Heart left ventricle (tissue), 13 donors: ENCODE data around the gene MUCL1.

Source experiments
- CTCF ChIP-seq, 12 donors: fragments of 200-600 bp; sonication (generic) in 4 of 12; IDR thresholded peaks; one replicate each; pipeline versions ENCODE4 v1.5.0 to v1.8.0; 2018 to 2022; ENCODE audit warnings: antibody characterized with exemption in 12 of 12, mild to moderate bottlenecking in 5 of 12
- POLR2A ChIP-seq, 2 donors: fragments of 450-650 bp; IDR thresholded peaks; one replicate each; pipeline ENCODE4 v1.6.1; 2017; ENCODE audit warnings: antibody characterized with exemption in 2 of 2, mild to moderate bottlenecking in 2 of 2, moderate library complexity in 2 of 2
- donor health status: ischemic (EF 13 %, LVEDD 7.1; RV severe dilation, severe dysfunction).
- donor health status: DM: no; HTN: yes; CAD: no.
- donor health status: DM: no; HTN: no; CAD: no.
- donor health status: ischemic (EF 25% LVEDD 6.9; RV normal size, moderate dysfunction).
- donor health status: ischemic (EF 25% LVEDD 5.7; RV mildly dilated, moderate dysfunction).
- donor health status: ischemic (EF 35%, LVEDD 5.7; RV mildly dilated, moderate dysfunction).
- donor health status: nonischemic (EF 11% LVEDD 7.7; RV severe dilation, severe dysfunction).
- donor health status: DM: yes; HTN: yes; CAD: no.
- donor health status: PGD.
- donor health status: ischemic (EF 29% LVEDD 5.4; RV normal size, mild dysfunction).
- donor health status: nonischemic (EF 23%, LVEDD 6.1; RV moderate dilation, normal function).

GRCh38 chr12:54858562-54858961, 4.2 kb downstream of the MUCL1 start:
- TF ChIP-seq CTCF (IDR thresholded peaks at IDR 0.05) (no peak), POLR2A (IDR thresholded peaks at IDR 0.05) (no peak)
